Measurements from ENCODE around the gene EDIL3.

EDIL3 gene

GRCh38 chr5:83942155-83942554 is 442.5 kb downstream of the EDIL3 start:
- no peak for DNase-seq

- no peak for DNase-seq
Observed at GRCh38 chr5:83937837-83938236, 446.8 kb downstream of the EDIL3 start.

- DNase-seq = no peak
Observed at GRCh38 chr5:83931969-83932368, 452.7 kb downstream of the EDIL3 start.

- DNase-seq = peak; percentile 16
Observed at GRCh38 chr5:83927140-83927733, 457.4 kb downstream of the EDIL3 start.

- no peak for DNase-seq
Observed at GRCh38 chr5:83925955-83926337, 458.7 kb downstream of the EDIL3 start.

- DNase-seq = no peak
Observed at GRCh38 chr5:83925321-83925954, 459.2 kb downstream of the EDIL3 start.

- DNase-seq = no peak
Observed at GRCh38 chr5:83924891-83925290, 459.8 kb downstream of the EDIL3 start.

GRCh38 chr5:83924171-83924570 is 460.5 kb downstream of the EDIL3 start:
- DNase-seq = peak; percentile 30

GRCh38 chr5:83922699-83923098 is 462.0 kb downstream of the EDIL3 start:
- DNase-seq = no peak

- no peak for DNase-seq
Observed at GRCh38 chr5:83921666-83922193, 462.9 kb downstream of the EDIL3 start.

GRCh38 chr5:83919071-83920041 is 465.3 kb downstream of the EDIL3 start:
- no peak for DNase-seq

GRCh38 chr5:83917261-83917908 is 467.3 kb downstream of the EDIL3 start:
- no peak for DNase-seq

GRCh38 chr5:83914662-83915418 is 469.8 kb downstream of the EDIL3 start:
- DNase-seq = no peak

- no peak for DNase-seq
Observed at GRCh38 chr5:83914199-83914598, 470.5 kb downstream of the EDIL3 start.

GRCh38 chr5:83913593-83913992 is 471.1 kb downstream of the EDIL3 start:
- no peak for DNase-seq

- no peak for DNase-seq
Observed at GRCh38 chr5:83911367-83911919, 473.2 kb downstream of the EDIL3 start.

- no peak for DNase-seq
Observed at GRCh38 chr5:83900306-83900705, 484.4 kb downstream of the EDIL3 start.

- DNase-seq = no peak
Observed at GRCh38 chr5:83899326-83899970, 485.2 kb downstream of the EDIL3 start.

- no peak for DNase-seq
Observed at GRCh38 chr5:83895860-83896259, 488.8 kb downstream of the EDIL3 start.

GRCh38 chr5:83891261-83891660 is 493.4 kb downstream of the EDIL3 start:
- DNase-seq = no peak

Measured in amniotic stem cell (primary cell).